Epidermal melanocyte (primary cell): Measurements from ENCODE around the gene HEPHL1.
"Not testable (repeated sequence)": the region's sequence is repeated elsewhere in the genome, so short reads cannot be mapped to it uniquely, and the experiment has no call there.

Experiments
- DNase-seq: peaks from one replicate; pipeline ENCODE4 v3.0.0; 2011; ENCODE audit warnings: low spot score; ENCODE audit not compliant: insufficient read length

Gene HEPHL1

GRCh38 chr11:94088906-94089305 is 67.8 kb downstream of the HEPHL1 start:
- no peak for DNase-seq

GRCh38 chr11:94089341-94089740 is 68.2 kb downstream of the HEPHL1 start:
- no peak for DNase-seq

GRCh38 chr11:94090401-94090800 is 69.2 kb downstream of the HEPHL1 start:
- DNase-seq, result no peak

- no peak for DNase-seq
Observed at GRCh38 chr11:94091091-94091490, 69.9 kb downstream of the HEPHL1 start.

DNA sequence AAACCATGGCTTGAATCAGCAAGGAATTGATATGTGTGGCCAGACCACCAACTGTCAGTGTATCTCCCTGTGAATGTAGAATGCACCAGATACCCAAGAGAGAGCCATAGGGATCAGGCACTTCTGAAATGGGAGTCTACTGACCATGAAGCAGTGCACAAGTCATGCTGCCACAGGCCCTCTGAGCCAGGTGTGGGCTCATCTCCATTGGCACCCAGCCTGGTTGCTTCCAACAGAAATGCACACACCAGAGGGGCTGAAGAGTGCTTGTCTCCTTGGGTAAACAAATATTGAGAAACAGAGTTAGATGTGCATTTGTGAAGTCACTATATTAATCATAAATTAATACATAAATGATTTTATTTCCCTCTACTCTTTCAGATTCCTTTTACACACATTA is 79.1 kb downstream of the HEPHL1 start:
- DNase-seq, result no peak

GRCh38 chr11:94103471-94103870 is 82.3 kb downstream of the HEPHL1 start:
- DNase-seq, result no peak

DNA sequence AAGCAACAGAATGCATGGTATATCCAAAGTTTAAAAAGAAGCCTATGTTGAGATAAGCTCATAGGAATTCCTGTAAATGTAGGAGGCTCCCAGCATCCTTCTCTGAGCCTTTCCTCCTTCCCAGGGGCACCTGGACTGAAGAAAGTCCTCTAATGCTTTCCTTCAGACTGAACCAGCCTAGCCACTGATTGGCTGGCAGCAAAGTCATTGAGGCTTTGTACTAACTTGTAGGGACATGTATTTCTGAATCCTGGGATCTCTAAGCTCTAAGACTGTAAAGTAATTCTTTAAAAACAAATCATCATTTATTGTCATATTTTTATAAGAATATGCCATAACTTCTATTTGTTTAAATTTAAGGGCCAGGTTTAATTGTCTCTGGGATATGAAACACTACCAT is 83.6 kb downstream of the HEPHL1 start:
- DNase-seq, result no peak

DNA sequence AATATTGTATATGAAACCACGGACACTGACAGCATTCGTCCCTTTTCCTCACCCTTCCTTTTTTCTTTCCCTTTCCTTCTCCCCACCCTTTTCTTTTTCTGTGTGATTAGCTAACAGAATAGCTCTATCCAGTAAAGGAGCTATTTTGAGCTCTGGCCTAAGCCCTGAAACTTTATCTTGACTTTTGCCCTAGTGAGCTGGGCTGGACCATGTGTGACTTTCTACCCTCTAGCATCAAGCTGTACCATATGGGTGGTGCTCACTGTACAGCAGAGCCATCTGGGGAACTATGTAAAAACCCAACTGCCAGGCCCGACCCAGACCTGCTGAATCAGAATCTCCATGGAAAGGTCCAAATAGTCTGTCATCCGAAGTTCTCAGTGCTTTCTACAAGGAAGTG is 85.6 kb downstream of the HEPHL1 start:
- no peak for DNase-seq

DNA sequence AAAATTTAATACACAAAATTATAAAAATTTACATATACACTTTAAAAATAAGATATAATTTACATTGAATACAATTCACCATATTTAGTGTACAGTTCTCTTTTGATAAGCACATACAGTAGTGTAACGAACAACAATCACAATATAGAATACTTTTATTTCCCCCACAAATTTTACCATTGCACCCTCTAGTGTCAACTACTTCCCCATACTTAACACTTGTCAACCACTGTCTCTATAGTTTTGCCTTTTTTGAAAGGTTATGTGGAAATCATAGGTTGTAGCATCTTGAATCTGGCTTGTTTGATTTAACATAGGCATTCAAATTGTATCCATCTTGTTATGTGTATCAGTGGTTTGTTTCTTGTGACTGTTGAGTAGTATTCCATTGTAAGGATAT is 86.2 kb downstream of the HEPHL1 start:
- DNase-seq, result no peak

DNA sequence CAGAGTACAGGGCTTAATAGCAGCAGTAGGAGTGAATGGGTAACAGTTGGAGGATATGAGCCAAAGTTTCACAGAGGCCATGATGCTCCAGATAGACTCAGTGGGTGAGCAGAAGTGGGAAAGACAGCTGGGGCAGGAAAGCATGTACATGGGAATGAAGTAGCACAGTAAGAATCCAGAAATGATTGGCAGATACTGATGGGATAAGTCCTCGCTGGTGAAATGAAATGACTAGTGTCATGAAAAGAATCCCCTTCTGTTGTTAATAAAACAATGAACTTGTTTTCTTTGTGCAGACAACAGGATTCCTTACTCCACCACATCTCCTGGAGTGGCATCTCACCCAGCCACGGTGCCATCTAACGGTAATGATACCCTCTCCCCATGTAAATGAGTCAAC is 90.1 kb downstream of the HEPHL1 start:
- no peak for DNase-seq

- DNase-seq, result no peak
Observed at GRCh38 chr11:94111660-94112059, 90.5 kb downstream of the HEPHL1 start.

- no peak for DNase-seq
Observed at GRCh38 chr11:94112206-94112953, 91.2 kb downstream of the HEPHL1 start.

- DNase-seq, result no peak
Observed at GRCh38 chr11:94117197-94117574, 96.0 kb downstream of the HEPHL1 start.

GRCh38 chr11:94117871-94118270 is 96.7 kb downstream of the HEPHL1 start:
- DNase-seq, result no peak

GRCh38 chr11:94119676-94120075 is 98.5 kb downstream of the HEPHL1 start:
- DNase-seq, result not testable (repeated sequence)

DNA sequence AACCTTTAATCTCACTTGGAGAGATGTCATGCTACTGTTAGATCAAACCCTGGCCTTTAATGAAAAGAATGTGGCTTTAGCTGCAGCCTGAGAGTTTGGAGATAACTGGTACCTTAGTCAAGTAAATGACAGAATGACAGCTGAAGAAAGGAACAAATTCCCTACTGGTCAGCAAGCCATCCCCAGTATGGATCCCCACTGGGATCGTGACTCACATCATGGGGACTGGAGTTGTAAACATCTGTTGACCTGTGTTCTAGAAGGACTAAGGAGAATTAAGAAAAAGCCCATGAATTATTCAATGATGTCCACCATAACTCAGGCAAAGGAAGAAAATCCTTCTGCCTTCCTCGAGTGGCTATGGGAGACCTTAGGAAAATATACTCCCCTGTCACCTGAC is 99.4 kb downstream of the HEPHL1 start:
- DNase-seq, result not testable (repeated sequence)

DNA sequence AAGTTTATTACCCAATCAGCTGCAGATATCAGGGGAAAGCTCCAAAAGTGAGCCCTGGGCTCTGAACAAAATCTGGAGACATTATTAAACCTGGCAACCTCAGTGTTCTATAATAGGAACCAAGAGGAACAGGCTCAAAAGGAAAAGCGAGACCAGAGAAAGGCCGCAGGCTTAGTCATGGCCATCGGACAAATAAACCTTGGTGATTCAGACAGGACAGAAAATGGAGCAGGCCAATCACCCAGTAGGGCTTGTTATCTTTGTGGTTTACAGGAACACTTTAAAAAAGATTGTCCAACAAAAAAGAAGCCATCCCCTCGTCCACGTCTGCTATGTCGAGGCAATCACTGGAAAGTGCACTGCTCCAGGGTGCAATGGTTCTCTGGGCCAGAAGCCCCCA is 99.8 kb downstream of the HEPHL1 start:
- no peak for DNase-seq

DNA sequence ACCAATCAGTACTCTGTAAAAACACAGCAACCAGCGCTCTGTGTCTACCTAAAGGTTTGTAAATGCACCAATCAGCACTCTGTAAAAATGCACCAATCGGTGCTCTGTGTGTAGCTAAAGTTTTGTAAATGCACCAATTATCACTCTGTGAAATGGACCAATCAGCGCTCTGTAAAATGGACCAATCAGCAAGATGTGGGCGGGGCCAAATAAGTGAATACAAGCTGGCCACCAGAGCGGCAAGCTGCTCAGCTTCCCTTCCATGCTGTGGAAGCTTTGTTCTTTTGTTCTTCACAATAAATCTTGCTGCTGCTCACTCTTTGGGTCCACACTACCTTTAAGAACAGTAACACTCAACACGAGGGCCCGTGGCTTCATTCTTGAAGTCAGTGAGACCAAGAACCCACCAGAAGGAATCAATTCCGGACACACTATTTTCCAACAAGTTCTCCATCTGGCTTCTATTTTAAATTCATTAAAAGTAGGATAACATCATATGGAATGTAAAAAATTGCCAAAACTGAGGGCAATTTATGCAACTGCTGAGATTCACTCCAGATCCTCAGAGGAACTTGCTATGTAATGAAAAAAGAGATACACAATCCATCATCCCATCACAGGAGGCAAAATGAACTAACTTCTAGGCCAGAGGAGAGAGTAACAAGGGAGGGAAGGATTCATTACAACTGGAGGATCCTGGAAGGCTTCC is 104.4 kb downstream of the HEPHL1 start:
- no peak for DNase-seq

- no peak for DNase-seq
Observed at GRCh38 chr11:94127638-94128037, 106.5 kb downstream of the HEPHL1 start.

GRCh38 chr11:94128291-94128745 is 107.2 kb downstream of the HEPHL1 start:
- DNase-seq, result no peak

GRCh38 chr11:94128746-94129511 is 107.8 kb downstream of the HEPHL1 start, which contains the start of gene PANX1:
PANX1 (plus strand) TSS chr11:94128841; CDS start chr11:94129313, 472 bp downstream.
- DNase-seq, result peak; percentile 47
